Measurements from ENCODE around the gene ZNF23.

The ZNF23 gene

DNA sequence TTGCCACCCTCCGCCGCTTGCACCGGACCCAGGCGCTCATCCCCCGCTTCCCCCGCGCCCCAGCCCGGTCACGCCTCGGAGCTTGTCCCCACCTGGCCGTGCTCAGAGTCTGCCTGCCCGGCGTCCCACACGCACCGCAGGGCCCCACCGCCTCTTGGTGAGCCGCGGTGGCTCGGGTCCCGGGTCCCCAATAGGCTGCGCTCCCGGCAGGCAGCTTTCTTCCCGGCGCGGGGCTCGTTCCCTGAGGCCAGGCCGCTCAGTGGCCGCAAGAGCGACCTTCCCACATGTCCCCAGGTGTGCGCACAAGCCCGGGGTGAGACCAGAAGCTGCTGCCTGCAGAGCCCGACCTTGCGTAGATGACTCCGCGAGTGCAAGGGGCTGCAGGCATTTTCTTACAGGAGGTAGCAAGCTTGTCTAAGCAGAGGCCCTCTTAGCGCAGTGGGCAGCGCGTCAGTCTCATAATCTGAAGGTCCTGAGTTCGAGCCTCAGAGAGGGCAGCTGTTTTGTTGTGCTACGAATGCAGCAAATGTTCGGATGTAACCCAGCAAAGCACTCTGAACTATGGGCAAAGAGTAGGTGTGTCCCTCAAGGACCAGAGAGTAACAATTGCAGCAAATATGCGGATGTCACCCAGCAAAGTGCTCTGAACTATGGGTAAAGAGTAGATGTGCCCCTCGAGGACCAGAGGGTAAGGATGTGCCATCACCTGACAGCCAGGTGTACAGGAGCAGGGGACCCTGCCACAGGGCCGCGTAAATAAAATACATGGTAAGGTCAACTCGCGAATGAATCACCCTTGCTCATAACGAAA, 35.8 kb downstream of the ZNF23 start:
- no peak overlapping the region for H3K27ac ChIP-seq (replicated peaks)
- TF ChIP-seq SPI1 (IDR thresholded peaks at IDR 0.05; ENCODE audit: borderline replicate concordance, low read depth), result no peak
- TF ChIP-seq, protein P1, sequence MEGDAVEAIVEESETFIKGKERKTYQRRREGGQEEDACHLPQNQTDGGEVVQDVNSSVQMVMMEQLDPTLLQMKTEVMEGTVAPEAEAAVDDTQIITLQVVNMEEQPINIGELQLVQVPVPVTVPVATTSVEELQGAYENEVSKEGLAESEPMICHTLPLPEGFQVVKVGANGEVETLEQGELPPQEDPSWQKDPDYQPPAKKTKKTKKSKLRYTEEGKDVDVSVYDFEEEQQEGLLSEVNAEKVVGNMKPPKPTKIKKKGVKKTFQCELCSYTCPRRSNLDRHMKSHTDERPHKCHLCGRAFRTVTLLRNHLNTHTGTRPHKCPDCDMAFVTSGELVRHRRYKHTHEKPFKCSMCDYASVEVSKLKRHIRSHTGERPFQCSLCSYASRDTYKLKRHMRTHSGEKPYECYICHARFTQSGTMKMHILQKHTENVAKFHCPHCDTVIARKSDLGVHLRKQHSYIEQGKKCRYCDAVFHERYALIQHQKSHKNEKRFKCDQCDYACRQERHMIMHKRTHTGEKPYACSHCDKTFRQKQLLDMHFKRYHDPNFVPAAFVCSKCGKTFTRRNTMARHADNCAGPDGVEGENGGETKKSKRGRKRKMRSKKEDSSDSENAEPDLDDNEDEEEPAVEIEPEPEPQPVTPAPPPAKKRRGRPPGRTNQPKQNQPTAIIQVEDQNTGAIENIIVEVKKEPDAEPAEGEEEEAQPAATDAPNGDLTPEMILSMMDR (IDR thresholded peaks at IDR 0.05; ENCODE audit: insufficient read depth, low read length), result no peak
- no peak for TF ChIP-seq GABPA (IDR thresholded peaks at IDR 0.05; ENCODE audit: low read depth)
- TF ChIP-seq POLR2AphosphoS5 (IDR thresholded peaks at IDR 0.05; ENCODE audit: low read depth), result no peak
- peaks cover 21% of the 10 kb centered on the region for H3K27me3 ChIP-seq (ENCODE audit: insufficient read depth, poor library complexity, severe bottlenecking)
- no peak overlapping the region for H3K4me3 ChIP-seq (replicated peaks; ENCODE audit: insufficient read depth, low read length)
- DNase-seq (ENCODE audit: low read depth in 1 of 2, low spot score in 1 of 2), result peak; percentile 16 to 53

DNA sequence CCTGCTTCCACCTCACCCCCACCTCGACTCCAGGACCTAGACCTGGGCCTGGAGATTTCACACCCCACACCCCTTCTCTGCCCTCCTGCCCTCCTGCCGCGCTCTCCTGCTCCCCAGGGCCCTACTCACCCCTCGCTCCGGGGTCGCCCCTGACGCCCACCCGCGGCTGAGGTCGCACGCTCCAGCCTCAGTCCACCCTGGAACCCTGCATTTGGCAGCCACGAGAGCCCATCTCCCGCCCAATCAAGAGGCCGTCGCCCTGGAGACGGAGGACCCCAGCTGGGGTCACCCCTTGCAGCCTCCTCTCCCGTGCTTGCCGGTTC, 36.3 kb downstream of the ZNF23 start:
- Histone ChIP-seq H3K27ac (replicated peaks) (no peak overlapping the region), H3K4me3 (replicated peaks; ENCODE audit: insufficient read depth, low read length) (no peak overlapping the region), H3K27me3 (ENCODE audit: insufficient read depth, poor library complexity, severe bottlenecking) (peaks cover 21% of the 10 kb centered on the region)
- TF ChIP-seq SPI1 (IDR thresholded peaks at IDR 0.05; ENCODE audit: borderline replicate concordance, low read depth), result no peak
- TF ChIP-seq GABPA (IDR thresholded peaks at IDR 0.05; ENCODE audit: low read depth), result no peak
- TF ChIP-seq, protein P2, sequence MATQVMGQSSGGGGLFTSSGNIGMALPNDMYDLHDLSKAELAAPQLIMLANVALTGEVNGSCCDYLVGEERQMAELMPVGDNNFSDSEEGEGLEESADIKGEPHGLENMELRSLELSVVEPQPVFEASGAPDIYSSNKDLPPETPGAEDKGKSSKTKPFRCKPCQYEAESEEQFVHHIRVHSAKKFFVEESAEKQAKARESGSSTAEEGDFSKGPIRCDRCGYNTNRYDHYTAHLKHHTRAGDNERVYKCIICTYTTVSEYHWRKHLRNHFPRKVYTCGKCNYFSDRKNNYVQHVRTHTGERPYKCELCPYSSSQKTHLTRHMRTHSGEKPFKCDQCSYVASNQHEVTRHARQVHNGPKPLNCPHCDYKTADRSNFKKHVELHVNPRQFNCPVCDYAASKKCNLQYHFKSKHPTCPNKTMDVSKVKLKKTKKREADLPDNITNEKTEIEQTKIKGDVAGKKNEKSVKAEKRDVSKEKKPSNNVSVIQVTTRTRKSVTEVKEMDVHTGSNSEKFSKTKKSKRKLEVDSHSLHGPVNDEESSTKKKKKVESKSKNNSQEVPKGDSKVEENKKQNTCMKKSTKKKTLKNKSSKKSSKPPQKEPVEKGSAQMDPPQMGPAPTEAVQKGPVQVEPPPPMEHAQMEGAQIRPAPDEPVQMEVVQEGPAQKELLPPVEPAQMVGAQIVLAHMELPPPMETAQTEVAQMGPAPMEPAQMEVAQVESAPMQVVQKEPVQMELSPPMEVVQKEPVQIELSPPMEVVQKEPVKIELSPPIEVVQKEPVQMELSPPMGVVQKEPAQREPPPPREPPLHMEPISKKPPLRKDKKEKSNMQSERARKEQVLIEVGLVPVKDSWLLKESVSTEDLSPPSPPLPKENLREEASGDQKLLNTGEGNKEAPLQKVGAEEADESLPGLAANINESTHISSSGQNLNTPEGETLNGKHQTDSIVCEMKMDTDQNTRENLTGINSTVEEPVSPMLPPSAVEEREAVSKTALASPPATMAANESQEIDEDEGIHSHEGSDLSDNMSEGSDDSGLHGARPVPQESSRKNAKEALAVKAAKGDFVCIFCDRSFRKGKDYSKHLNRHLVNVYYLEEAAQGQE (IDR thresholded peaks at IDR 0.05; ENCODE audit: insufficient replicate concordance, low read depth), result no peak
- TF ChIP-seq, protein P1 (IDR thresholded peaks at IDR 0.05; ENCODE audit: insufficient read depth, low read length), result no peak
- no peak for TF ChIP-seq POLR2AphosphoS5 (IDR thresholded peaks at IDR 0.05; ENCODE audit: low read depth)
- no peak for DNase-seq (ENCODE audit: low read depth in 1 of 2, low spot score in 1 of 2)

DNA sequence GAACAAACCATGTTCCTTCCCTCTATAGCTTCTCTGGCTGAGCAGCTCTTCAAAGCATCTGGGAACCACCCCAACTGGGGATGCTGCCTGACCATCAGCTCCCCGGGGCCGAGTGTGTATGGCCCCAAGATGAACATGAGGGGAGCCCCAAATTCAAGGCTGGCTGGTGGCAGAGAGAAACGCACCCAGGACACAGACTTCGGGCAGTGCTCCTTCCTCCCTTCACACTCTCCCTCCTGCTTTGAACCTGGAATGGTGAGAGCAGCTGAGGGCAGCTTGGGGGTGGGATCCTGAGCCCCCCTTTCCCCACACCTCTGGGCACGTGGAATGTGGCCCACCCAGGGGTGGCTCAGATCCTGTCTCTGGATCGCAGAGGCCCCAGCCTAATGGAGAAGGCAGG, 37.4 kb downstream of the ZNF23 start:
- Histone ChIP-seq H3K4me3 (replicated peaks; ENCODE audit: insufficient read depth, low read length) (no peak overlapping the region), H3K27ac (replicated peaks) (no peak overlapping the region)
- TF ChIP-seq POLR2AphosphoS5 (IDR thresholded peaks at IDR 0.05; ENCODE audit: low read depth) (no peak), GABPA (IDR thresholded peaks at IDR 0.05; ENCODE audit: low read depth) (no peak), SPI1 (IDR thresholded peaks at IDR 0.05; ENCODE audit: borderline replicate concordance, low read depth) (no peak)
- TF ChIP-seq, protein P2 (IDR thresholded peaks at IDR 0.05; ENCODE audit: insufficient replicate concordance, low read depth), result no peak
- TF ChIP-seq, protein P1 (IDR thresholded peaks at IDR 0.05; ENCODE audit: insufficient read depth, low read length), result no peak

More for the DNA sequence above, 37.4 kb downstream of the ZNF23 start:
- H3K27me3 ChIP-seq (ENCODE audit: insufficient read depth, poor library complexity, severe bottlenecking), result peaks cover 21% of the 10 kb centered on the region
- no peak for DNase-seq (ENCODE audit: low read depth in 1 of 2, low spot score in 1 of 2)

Data from HL-60 (cell line).